C4-2B (cell line): ENCODE measurements around the gene GSAP.

Source experiments
- H3K27ac ChIP-seq: fragments of 450-650 bp; 2 replicates; pipeline ENCODE4 v1.5.1; 2017
- CTCF ChIP-seq: fragments of 450-650 bp; conservative IDR thresholded peaks from 2 replicates; pipeline ENCODE4 v1.5.1; 2017; ENCODE audit warnings: mild to moderate bottlenecking
- ZFX ChIP-seq: fragments of 450-650 bp; IDR thresholded peaks from 2 replicates; pipeline ENCODE4 v1.6.1; 2017

GSAP gene

GRCh38 chr7:77450613-77451012 lies 34.5 kb upstream of the GSAP start:
- H3K27ac ChIP-seq = no peak overlapping the region
- TF ChIP-seq ZFX (no peak), CTCF (no peak)

GRCh38 chr7:77450054-77450453 lies 33.9 kb upstream of the GSAP start:
- TF ChIP-seq ZFX (no peak), CTCF (no peak)

GRCh38 chr7:77447616-77448015 lies 31.5 kb upstream of the GSAP start:
- H3K27ac ChIP-seq = no peak overlapping the region
- TF ChIP-seq CTCF = no peak
- no peak for TF ChIP-seq ZFX

More at GRCh38 chr7:77450054-77450453, 33.9 kb upstream of the GSAP start:
- H3K27ac ChIP-seq = no peak overlapping the region

GRCh38 chr7:77444123-77444522 lies 28.0 kb upstream of the GSAP start:
- TF ChIP-seq ZFX (no peak), CTCF (no peak)
- no peak overlapping the region for H3K27ac ChIP-seq

- TF ChIP-seq ZFX (no peak), CTCF (no peak)
- H3K27ac ChIP-seq = no peak overlapping the region
Measured at GRCh38 chr7:77443042-77443441, 26.9 kb upstream of the GSAP start.

GRCh38 chr7:77442636-77443035 lies 26.5 kb upstream of the GSAP start:
- H3K27ac ChIP-seq = no peak overlapping the region
- TF ChIP-seq CTCF (no peak), ZFX (no peak)

- no peak overlapping the region for H3K27ac ChIP-seq
- TF ChIP-seq ZFX (no peak), CTCF (no peak)
Measured at GRCh38 chr7:77441046-77441445, 24.9 kb upstream of the GSAP start.
